Measurements from ENCODE around the gene ACTRT2. TPM values are rescaled to one million over a fixed set of nuclear protein-coding genes. Genes with fewer than 3 reads are reported as not detected.

The ACTRT2 gene
- total RNA-seq, 2 donors from 2014 or later = not detected

DNA sequence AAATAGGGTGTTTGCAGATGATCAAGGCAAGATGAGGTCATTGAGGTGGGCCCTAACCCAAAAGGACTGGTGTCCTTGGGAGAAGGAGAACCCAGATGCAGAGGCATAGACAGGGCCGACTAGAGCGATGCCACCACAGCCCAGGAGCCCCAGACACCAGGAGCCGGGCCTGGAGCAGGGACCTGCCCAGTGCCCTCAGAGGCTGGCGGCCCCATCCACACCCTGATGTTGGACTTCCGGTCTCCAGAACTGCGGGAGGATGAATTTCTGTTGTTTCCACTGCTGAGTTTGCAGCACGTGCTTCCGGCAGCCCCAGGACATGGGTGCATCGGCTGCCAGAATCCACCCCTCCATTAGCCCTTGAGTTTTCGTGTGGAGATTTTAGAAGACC, 7.2 kb upstream of the ACTRT2 start:
- DNase-seq = no peak
- ATAC-seq = no peak
- intact Hi-C loops (cut with DNase I, micrococcal nuclease) = loop anchor here (5.0 to 10.0 kb wide), 3 partner anchors 271 to 411 kb away; no protein-coding TSS in a partner anchor

DNA sequence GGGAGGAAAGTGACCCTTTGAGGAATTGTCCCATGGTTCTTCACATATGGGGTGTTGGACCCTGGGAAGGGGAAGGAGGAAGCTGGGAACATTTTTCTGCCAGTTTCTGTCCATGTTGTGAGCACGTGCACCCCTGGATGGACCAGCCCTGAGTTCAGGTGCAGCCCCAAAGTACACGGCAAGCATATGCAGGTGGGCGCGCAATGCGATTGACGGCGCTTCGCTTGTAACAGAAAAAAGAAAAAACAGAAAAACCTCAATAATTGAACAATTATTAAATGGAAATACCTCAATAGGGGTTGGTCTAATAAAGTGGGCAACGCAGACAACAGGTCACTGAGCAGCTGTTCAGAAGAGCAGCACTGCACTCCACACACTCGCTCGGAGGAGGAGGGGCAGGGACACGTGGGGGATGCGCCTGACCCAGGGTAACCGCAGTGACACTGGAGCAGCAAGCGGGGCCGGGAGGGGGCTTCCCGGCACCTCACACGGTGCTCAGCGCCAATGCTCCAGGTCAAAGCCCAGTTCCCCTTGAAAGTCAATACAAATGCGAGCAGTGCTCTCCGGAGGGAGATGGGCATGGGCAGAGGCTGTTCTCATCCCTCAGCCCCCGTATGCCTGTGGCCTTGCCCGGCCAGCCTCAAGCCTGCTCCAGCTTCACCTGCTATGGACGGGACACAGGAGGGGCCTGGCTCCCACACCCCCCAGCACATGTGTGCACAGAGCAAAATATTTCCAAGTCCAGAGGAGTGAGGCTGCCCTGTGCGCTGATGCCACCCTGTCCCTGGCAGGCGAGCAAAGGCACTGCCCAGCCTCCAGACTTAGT, 6.6 kb upstream of the ACTRT2 start:
- intact Hi-C loops (cut with DNase I, micrococcal nuclease) = loop anchor here (5.0 to 10.0 kb wide), 3 partner anchors 270 to 410 kb away; no protein-coding TSS in a partner anchor
- DNase-seq (no peak), ATAC-seq (no peak)

DNA sequence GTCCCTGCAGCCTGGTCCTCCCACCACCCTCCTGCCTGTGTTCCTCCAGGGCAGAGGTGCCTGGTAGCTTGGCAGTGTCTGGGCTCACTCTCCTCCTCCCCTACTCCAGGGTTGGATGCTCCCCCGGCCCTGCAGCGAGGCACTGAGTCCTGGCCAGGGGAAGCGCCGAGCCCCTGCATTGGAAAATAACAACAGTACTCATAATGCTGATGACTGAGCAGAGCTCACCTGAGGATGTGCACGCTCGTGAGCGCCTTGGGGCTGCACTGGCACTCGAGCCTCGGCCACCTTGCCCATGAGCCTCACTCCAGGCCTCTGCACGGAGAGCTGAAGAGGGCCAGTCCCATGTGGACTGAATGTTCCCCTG, 6.0 kb upstream of the ACTRT2 start:
- DNase-seq (no peak), ATAC-seq (no peak)
- intact Hi-C loops (cut with DNase I, micrococcal nuclease) = loop anchor here (10.0 kb wide), 2 partner anchors 270 to 410 kb away; no protein-coding TSS in a partner anchor

DNA sequence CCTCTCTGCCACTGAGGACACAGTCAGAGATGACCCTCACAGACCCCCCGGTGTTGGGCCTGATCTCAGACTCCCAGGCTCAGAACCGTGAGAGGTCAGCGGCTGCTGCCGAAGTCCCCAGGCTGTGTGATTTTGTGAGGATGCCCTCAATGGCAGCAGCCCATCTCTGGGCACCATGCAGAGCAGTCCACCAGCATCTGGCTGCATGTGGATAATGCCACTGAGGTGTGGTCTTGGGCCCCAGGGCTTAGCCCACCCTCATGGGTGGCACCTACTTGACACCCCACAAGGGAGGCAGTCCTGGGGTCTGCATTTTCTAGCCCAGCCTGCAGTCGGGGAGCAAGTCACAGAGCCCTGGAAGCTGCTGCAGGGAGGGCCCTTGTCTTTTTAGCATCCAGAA, 5.5 kb upstream of the ACTRT2 start:
- no peak for DNase-seq
- ATAC-seq = no peak
- intact Hi-C loops (cut with DNase I, micrococcal nuclease) = loop anchor here (10.0 kb wide), 2 partner anchors 269 to 409 kb away; no protein-coding TSS in a partner anchor

DNA sequence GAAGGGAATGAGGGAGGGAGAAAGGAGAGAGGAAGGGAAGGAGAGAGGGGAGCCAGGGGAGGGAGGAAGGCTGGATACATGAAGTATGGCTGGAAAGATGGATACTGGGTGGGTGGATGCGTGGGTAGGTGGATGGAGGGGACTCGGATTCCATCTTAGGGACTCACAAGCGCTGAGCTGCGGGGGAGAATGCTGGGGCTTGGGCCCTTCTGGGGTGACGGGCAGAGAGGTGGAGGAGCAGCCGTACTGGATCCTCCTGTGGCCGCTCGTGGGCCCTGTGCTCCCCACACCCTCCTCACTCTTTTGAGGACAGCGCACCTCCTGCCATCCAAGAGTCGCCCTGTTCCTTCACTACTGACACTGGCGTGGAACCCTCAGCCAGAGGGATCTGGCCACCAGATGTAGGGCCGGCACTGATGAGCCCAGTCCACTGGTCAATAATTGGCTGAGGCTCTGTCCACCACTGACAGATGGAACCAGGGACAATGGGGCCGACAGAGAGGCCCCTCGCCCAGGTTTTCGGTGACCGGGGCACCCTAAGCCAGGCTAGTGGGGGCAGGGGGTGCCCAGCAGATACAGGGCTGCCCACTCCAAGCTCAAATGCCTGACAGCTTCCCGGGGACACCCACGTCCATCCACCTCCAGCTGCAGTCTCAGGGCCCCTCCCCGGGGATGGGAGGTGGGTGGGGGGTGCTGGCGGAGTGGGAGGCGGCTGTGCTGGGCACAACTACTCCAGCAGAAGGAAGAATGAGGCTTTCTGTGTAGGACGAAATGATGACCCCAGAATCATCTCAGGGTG, 4.4 kb upstream of the ACTRT2 start:
- peak in 1 of 2 donors; percentile 14 for DNase-seq
- no peak for ATAC-seq
- intact Hi-C loops (cut with DNase I, micrococcal nuclease) = loop anchor here (10.0 kb wide), 2 partner anchors 268 to 408 kb away; no protein-coding TSS in a partner anchor

DNA sequence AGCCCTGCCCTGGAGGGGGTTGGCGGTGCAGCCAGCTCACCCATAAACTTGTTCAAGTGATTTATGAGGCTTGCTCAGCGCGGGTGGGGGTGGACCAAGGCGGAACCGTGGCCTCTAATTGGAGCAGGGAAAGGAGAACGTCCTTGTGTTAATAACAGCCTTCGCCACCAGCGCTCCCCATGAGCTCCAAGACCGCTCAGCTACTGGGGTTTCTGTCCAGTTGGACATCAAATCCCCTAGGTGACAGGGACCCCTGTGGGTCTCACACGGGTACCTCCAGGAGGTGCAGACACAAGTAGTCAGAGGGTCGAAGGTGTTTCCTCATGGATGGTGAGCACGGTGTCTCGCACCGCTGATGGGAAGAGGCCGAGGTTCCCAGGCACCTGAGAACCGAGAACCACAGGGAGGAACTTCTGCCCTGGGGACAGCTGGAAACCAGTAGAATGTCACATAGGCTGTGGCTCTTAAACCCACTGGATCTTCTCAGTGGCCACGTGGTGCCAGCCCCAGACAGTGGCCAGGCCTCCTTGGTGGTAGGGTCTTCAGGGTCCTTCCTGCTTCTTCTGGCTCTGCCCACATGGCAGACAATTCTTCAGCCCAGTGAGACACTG, 3.7 kb upstream of the ACTRT2 start:
- intact Hi-C loops (cut with DNase I, micrococcal nuclease) = loop anchor here (10.0 kb wide), 2 partner anchors 267 to 407 kb away; no protein-coding TSS in a partner anchor
- peak in 1 of 2 donors; percentile 18 for DNase-seq
- no peak for ATAC-seq

DNA sequence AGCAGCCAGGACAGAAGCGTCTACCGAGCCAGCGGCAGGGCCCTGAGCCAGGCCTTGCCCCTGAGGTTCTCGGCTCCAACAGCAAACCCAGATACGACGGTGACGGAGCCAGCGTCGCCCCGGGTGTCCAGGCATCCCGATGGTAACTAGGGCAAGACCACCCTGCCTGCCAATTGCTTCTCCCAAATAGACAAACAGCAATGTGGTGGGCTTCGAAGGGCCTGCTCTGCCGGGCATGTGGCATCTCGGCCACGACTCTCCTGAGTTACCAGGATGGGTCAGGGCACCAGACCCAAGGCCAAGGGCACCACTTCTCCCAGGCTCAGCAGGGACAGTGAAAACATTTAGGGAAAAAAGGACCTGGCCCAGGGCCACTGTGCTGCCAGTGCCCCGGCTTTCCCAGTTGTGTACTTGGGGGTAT, 3.2 kb upstream of the ACTRT2 start:
- peak in 1 of 2 donors; percentile 5 for DNase-seq
- intact Hi-C loops (cut with DNase I, micrococcal nuclease) = loop anchor here (10.0 kb wide), 2 partner anchors 267 to 407 kb away; no protein-coding TSS in a partner anchor

DNA sequence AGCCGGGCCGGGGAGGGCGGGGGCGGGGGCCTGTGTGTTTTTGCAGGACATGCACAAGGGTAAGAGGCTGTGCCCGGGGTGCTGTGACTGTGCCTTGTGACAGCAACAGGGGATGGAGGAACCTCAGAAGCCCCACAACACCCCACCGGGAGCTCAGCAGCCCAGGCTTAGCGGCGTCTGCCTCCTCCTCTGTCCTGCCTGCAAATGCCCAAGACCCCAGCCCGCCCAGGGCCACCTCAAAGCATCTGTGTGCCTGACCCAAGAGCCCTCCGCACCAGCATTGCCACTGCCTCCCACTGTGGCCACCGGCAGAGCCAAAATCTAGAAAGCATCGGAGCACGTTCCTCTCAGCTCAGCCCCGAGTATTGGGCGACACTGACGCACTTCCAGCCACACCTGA, 2.7 kb upstream of the ACTRT2 start:
- peak in 1 of 2 donors; percentile 11 for DNase-seq

More for the DNA sequence above, 3.2 kb upstream of the ACTRT2 start:
- ATAC-seq = no peak

DNA sequence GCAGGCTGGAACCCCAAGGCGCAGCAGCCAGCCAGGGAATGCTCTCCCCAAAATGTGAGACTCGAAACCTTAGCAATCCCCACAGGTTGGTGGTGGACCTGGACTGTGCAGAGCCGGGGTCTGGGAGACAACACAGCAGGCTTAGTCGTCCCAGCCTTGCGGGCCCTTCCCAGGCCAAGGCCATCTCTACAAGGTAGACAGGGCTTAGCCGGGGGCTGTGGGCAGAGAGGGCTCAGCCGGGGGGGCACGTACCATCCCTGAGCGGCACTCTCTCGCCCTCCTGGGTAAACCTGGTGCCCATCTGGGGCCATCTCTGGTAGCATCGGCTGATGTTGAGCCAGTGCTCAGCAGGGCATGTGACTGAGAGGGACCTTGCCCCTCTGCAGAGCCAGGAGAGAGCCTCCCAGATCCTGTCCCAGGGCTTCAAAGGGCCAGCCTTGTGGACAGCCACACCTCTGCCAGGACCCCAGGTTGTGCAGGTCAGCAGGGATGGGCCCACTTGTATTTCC, 2.2 kb upstream of the ACTRT2 start:
- intact Hi-C loops (cut with DNase I, micrococcal nuclease) = loop anchor here (10.0 kb wide), 2 partner anchors 266 to 406 kb away; no protein-coding TSS in a partner anchor
- DNase-seq = peak in 1 of 2 donors; percentile 12
- ATAC-seq = no peak

More for the DNA sequence above, 2.7 kb upstream of the ACTRT2 start:
- intact Hi-C loops (cut with DNase I, micrococcal nuclease) = loop anchor here (10.0 kb wide), 2 partner anchors 266 to 406 kb away; no protein-coding TSS in a partner anchor
- ATAC-seq = no peak

DNA sequence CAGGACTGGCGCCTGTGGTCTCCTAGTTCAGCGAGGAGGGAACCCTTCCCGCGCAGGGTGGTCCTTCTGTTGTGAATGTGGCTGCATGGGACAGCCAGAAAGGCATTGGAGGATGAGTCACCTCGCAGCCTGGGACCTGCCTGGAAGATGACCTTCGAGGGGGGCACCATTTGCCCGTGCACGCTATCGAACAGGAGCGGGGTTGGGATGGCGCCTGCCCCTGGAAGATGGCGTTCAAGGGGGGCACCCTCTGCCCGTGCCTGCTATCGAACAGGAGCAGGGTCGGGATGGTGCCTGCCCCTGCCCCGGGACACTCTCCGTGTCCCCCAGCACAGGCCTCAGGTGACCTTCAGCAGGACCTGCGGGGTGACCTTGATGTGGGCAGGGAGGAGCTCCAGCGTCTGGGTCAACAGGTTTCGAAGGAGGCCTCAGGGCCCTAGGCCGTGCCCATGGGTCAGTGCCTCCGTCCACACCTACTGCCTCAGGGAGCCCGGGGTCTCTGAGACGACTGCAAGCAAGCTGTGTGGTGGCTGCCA, 1.7 kb upstream of the ACTRT2 start:
- ATAC-seq (no peak), DNase-seq (peak in 1 of 2 donors; percentile 12)
- intact Hi-C loops (cut with DNase I, micrococcal nuclease) = loop anchor here (10.0 kb wide), 2 partner anchors 265 to 405 kb away; no protein-coding TSS in a partner anchor

DNA sequence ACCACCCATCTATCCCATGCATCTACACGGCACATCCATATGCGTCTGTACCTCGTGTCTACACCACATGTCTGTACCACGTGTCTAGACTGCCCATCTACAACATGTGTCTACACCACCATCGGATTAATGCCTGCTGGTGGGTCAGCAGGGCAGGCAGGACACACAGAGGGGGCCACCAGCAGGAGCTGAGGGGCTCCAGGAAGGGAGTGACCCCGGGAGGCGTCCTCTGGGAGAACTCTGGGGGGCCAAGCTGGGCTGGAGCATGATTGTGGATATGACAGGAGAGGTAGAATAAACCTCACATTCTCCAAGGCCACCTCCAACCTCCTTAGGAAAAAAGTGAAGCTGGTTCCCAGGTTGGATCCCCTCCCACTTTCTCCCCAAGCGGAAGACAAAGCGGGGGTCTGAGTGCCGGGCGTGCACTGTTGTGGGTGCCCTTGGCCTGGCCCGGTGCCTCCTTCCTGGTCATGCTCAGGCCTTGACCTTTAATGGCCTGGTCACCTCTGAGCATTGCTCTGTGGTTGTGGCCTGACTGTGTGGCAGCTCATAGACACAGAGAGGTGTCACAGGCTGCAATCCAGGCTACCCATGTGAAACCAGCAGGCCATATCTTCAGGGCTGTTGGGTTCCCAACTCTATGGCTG, 881 bp upstream of the ACTRT2 start:
- peak in 1 of 2 donors; percentile 14 for DNase-seq

DNA sequence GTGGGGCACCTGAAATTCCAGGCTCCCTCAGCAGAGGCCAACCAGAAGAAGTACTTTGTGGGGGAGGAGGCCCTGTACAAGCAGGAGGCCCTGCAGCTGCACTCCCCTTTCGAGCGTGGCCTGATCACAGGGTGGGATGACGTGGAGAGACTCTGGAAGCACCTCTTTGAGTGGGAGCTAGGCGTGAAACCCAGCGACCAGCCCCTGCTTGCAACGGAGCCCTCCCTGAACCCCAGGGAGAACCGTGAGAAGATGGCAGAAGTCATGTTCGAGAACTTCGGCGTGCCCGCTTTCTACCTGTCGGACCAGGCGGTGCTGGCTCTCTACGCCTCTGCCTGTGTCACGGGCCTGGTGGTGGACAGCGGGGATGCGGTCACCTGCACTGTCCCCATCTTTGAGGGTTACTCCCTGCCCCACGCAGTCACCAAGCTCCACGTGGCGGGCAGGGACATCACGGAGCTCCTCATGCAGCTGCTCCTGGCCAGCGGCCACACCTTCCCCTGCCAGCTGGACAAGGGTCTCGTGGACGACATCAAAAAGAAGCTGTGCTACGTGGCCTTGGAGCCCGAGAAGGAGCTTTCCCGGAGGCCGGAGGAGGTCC, 634 bp downstream of the ACTRT2 start:
- peak in 1 of 2 donors; percentile 5 for DNase-seq
- intact Hi-C loops (cut with DNase I, micrococcal nuclease) = no loop called here
- no peak for ATAC-seq

More for the DNA sequence above, 881 bp upstream of the ACTRT2 start:
- intact Hi-C loops (cut with DNase I, micrococcal nuclease) = no loop called here
- no peak for ATAC-seq

DNA sequence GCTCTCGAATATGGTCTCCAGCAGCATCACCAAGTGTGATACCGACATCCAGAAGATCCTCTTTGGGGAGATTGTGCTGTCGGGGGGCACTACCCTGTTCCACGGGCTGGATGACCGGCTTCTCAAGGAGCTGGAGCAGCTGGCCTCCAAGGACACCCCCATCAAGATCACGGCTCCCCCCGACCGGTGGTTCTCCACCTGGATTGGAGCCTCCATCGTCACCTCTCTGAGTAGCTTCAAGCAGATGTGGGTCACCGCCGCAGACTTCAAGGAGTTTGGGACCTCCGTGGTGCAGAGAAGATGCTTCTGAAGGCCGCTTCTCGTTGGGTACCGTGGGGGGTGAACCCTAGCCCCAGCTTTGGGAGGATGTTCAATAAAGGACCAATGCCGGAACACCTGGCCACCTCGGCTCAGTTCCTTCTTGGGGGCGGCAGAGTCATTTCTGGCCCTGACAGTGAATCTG, 1.3 kb downstream of the ACTRT2 start:
- peak in 1 of 2 donors; percentile 7 for DNase-seq
- intact Hi-C loops (cut with DNase I, micrococcal nuclease) = no loop called here
- no peak for ATAC-seq

DNA sequence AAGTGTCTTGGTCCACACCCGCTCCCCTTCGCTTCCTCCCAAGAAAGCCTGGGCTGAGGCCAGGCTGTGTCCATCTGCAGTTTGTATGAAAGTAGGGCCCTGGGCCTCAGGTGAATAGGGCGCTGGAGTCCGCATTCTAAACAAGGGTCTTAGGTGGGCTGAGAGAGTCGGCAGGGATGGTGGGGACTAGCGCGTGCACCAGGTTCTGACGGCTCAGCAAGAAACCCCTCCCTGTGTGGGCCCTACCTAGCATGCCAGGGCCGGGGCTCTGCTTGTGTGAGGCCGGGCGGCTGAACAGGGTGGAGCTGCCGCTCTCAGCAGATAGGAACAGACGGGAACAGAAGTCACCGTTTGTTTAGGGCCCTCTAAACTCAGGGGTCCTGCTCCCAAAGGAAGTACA, 1.7 kb downstream of the ACTRT2 start:
- DNase-seq (peak in 1 of 2 donors; percentile 10), ATAC-seq (no peak)
- intact Hi-C loops (cut with DNase I, micrococcal nuclease) = no loop called here

DNA sequence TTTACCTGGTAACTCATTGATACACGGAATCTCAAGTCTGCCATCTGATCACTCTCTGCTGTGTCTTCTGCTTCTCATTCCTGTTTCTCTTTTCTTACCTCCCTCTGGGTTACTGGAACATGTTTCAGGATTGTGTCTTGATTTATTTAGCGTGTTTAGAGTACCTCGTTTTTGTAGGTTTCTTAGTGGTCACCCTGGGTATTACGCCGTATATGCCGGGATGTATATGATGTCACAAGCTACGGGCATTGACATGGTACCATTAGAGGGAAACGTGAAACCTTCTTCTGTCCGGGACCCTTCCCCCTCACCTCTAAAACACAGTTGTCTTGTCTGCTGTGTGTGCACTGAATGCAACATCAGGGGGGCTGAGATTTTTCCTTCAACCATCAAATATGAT, 2.8 kb downstream of the ACTRT2 start:
- ATAC-seq (no peak), DNase-seq (no peak)
- intact Hi-C loops (cut with DNase I, micrococcal nuclease) = no loop called here

DNA sequence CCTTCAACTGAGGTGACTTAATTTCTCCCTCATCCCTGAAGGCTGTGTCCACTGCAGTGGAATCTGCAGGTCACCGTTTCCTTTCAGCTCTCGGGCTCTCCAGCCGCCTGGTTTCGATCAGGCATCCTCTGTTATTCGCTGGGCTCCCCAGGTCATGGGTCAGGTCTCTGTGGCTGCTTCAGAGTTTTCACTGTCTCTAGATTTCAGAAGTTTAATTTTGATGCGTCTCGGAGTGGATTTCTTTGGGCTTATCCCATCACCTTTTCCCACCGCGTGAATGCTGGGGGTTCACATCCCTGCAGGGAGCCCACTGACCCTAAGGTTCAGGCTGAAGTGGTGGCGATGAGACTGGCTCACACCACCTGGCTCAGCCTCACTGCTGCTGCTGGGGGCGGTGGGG, 3.3 kb downstream of the ACTRT2 start:
- ATAC-seq (no peak), DNase-seq (no peak)
- intact Hi-C loops (cut with DNase I, micrococcal nuclease) = no loop called here

DNA sequence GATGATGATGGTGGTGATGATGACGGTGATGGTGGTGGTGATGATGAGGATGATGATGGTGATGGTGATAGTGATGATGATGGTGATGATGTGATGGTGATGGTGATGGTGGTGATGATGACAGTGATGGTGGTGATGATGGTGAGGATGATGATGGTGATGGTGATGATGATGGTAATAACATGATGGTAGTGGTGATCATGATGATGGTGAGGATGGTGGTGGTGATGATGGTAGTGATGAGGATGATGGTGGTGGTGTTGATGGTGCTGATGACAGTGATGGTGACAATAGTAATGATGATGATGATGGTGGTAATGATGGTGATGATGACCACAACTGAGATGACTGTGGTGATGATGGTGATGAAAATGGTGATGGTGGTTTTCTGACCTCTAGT, 4.9 kb downstream of the ACTRT2 start:
- intact Hi-C loops (cut with DNase I, micrococcal nuclease) = no loop called here
- ATAC-seq (no peak), DNase-seq (peak in 1 of 2 donors; percentile 1)
